Measurements from ENCODE around the gene HNF1B.

DNA sequence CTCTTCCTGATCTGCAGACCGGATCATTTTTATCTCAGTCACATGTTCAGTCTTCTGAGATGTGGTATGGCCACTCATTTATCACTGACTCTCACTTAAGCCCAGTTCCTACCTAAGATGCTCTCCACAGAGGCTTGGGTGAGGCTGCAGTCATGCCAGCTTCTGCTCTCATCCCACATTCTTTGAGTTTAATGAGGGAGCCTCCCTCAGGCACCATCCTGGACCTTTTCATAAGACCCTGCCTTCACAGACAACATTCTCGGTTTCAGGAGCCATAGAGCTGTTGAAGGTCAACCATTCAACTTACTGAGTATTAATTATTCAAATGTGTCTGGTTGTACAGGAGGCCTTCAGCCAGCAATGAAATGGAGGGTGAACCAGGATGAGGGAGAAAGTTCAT lies 23.6 kb upstream of the HNF1B start:
- TF ChIP-seq POLR2A (IDR thresholded peaks at IDR 0.05; ENCODE audit: low read depth, low read length) = no peak
- TF ChIP-seq POLR2AphosphoS5 (IDR thresholded peaks at IDR 0.05; ENCODE audit: low read depth, low read length) = no peak
- no peak for TF ChIP-seq SPI1 (IDR thresholded peaks at IDR 0.05; ENCODE audit: low read depth, low read length)
- no peak for TF ChIP-seq TAF1 (IDR thresholded peaks at IDR 0.05; ENCODE audit: low read depth, low read length)
- no peak for TF ChIP-seq PAX5 (IDR thresholded peaks at IDR 0.05; ENCODE audit: insufficient read depth, low read length, severe bottlenecking)
- no peak for TF ChIP-seq POU2F2 (IDR thresholded peaks at IDR 0.05; ENCODE audit: low read depth, low read length)
